ENCODE results near the gene ZBTB22.

GRCh38 chr6:33317669-33318425 lies at the start of gene ZBTB22:
- TF ChIP-seq SP1 (IDR thresholded peaks at IDR 0.05) (no peak), PKNOX1 (IDR thresholded peaks at IDR 0.05) (no peak), FOXM1 (IDR thresholded peaks at IDR 0.05; ENCODE audit: borderline replicate concordance) (no peak), SUZ12 (IDR thresholded peaks at IDR 0.05) (no peak), FOXK2 (IDR thresholded peaks at IDR 0.05) (no peak), LEF1 (IDR thresholded peaks at IDR 0.05; ENCODE audit: borderline replicate concordance) (no peak), ARNT (IDR thresholded peaks at IDR 0.05) (no peak), ELF4 (IDR thresholded peaks at IDR 0.05) (no peak)

Measured in HEK293T (cell line).